ENCODE results near the gene SHTN1.

SHTN1 gene

GRCh38 chr10:116985611-116986010, 19.4 kb downstream of the SHTN1 start:
- DNase-seq (ENCODE audit: low spot score): no peak

DNA sequence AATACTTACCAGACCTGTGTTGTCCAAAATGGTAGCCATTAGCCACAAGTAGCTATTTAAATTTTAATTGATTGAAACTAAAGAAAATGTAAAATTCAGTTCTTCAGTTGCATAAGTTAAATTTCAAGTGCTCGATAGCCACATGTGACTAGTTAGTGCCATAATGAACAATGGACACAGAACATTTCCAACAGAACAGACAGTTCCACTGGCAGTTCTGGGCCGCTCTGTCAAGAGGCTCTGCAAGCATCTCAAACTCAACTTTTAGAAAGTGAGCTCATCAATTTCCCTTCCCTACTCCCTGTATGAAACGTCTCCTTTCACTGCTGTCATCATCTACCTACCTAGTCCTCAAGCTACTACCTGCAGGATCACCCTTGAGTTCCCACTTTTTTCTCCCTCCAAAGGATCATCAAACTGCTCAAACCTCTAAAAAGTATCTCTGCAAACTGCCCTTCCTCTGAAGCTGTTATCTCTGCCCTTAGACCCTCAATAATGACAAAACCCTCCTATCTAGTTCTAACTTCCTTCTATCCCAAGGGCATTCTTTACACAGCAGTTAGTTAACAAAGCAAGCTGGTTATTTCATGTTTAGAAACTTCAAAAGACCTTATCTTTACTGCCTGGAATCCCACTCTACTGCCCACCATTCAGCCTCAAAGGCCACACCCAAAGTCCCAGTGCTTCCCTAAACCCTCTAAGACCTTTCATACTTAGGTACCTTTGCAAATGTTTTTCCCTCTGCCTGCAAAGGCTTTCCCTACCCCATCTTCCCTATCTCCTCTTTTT, 20.6 kb downstream of the SHTN1 start:
- no peak for DNase-seq (ENCODE audit: low spot score)

- DNase-seq (ENCODE audit: low spot score): no peak
Observed at GRCh38 chr10:116980041-116980440, 24.9 kb downstream of the SHTN1 start.

GRCh38 chr10:116978901-116979300, 26.1 kb downstream of the SHTN1 start:
- DNase-seq (ENCODE audit: low spot score): no peak

DNA sequence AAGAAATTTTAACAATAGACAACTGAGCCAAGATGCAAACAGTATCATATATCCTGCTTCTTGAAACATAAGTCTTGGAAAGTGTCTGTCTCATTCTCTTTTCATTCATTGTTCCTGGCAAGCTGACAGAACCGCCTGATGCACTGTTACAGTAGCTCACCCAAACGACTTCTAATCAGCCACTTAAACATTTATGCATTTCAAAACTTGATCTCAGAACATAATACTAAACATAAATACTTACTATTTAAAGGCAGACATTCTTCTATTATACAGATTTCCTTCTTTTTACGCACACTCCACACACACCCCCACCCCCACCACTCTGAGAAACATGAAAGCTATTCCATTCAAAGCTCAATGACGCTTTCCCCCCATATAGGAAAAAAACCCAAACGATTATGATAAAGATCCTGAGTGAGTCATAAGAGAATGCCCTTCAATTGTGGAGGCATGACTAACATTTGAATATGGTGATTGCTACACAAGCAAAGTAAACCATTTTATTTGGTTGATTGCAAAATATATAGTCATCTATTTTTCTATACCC, 30.5 kb downstream of the SHTN1 start:
- no peak for DNase-seq (ENCODE audit: low spot score)

DNA sequence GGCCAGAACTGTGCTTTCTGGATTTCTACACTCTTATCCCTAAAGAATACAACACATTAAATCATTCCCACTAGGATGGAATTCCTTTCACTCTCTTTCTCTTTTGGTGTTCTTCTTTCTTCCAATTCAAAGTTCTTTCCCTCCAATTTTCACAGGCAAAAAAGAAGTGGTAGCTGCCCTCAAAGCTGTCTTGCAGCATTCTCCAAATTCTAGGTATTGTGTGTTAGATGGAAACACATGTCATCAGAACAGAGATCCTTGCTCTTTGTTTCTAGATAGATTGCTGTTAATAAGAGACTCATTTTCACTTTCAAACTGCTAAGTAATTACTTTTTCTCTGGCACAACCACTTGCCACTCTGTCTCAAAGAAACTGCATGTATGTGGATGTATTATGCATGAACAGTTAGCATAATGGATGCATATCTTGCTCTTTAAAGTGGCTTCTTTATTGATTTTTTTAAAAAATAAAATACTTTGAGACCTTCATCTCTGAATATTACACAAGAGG, 31.0 kb downstream of the SHTN1 start:
- no peak for DNase-seq (ENCODE audit: low spot score)

DNA sequence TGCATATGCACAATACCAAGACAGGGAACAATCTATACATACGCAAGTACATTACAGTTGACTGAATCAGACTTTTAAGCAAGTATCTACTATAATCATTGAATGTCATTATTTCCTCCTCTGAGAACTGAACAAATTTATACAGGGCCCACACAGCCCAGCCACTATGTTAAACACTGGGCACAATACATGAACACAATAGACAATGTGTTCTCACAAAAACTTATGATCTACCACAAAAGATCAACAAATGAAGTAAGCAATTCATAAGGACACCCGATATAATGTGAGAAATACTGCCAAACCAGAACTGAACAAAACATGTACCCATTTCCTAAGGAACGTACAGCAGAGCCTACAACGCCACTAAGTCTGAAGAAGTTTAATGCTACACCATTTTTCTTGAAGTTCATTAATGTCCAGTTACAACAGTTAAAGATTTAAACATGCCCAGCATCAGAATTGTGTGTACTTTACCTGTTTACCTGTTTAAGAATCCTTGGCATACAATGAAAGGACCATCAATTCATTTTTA, 31.5 kb downstream of the SHTN1 start:
- no peak for DNase-seq (ENCODE audit: low spot score)

- DNase-seq (ENCODE audit: low spot score): no peak
Observed at GRCh38 chr10:116972131-116972530, 32.9 kb downstream of the SHTN1 start.

DNA sequence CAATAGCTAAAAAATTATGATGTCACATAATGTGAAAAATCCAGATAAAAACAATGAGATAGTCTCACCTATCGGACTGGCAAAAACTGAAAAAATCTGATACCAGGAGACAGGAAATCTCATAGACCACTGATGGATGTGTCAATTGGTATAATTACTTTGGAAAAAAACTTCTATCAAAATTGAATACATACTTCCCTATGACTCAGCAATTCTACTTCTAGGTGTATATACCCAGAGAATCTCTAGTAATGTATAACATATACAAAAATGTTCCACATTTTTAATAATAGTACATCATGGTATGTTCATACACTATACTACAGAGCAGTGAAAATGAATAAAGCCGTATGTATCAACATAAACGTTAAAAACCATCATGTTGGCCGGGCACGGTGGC, 34.9 kb downstream of the SHTN1 start:
- no peak for DNase-seq (ENCODE audit: low spot score)

DNA sequence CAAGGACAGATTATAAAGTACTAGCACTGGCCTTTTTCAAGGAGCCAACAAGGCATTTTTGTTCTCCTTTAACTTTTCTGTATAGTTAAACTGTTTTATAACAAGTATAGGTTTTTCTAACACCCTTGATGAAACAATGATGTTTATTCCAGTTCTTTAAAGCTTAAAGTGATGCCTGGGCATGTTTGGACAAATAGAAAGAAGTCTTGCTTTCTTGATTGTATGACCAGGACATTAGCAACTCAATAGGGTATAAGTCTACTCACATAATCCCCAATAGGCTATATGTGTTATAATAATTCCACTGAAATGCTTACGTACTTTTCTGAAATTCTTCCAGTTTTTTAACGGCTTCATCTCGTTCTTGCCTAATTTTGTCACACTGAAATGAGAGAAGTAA, 36.7 kb downstream of the SHTN1 start:
- DNase-seq (ENCODE audit: low spot score): no peak

GRCh38 chr10:116961406-116962251, 43.4 kb downstream of the SHTN1 start:
- no peak for DNase-seq (ENCODE audit: low spot score)

DNA sequence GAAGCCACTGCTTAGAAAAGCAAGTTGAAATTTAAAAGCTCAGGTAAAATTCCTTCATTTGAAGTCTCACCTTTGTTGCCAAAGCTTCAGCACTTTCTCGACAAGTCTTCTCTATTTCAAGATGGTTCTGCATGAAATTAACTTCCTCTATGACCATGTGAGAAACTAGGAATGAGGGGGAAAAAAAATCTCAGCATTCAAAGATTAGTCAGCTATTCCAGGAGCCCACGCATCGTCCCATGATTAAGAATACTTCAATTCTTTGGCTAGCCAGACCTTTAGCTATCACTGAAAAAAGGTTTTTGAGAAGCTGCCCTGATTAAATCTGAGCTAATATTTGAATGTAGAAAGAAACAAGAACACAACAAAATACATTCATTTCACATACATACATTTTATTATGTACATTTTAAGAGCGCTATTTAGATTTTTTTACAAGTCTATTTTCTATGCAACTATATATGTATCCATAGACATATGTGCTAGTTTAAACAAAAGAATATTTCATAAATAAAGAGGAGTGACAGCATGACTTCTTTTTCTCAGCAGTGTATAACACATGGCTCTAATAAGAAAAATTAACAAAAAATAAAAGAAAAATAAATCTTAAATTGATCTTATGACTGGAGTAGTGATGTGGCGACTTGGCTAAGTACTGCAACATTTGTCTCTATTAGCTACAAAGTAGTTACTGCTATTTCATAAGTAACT, 44.8 kb downstream of the SHTN1 start:
- no peak for DNase-seq (ENCODE audit: low spot score)

DNA sequence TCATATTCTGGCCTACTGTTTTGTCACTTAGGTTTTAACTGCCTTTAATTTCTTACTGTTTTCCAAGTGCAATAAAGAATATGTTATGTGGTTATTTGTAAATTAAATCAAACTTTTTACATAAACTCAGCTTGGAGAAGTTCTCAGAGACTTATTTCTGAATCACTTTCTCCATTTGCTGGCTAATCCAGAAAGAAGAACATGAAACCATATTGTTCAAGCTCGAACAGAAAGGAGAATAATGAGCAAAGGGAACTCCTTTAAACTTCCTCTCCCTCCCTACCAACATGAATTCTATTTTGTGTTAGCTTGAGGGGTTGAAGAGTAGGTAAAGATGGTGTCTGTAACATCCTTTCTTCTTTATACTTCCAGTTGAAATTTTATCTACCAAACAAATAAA, 52.3 kb downstream of the SHTN1 start:
- DNase-seq (ENCODE audit: low spot score): no peak

DNA sequence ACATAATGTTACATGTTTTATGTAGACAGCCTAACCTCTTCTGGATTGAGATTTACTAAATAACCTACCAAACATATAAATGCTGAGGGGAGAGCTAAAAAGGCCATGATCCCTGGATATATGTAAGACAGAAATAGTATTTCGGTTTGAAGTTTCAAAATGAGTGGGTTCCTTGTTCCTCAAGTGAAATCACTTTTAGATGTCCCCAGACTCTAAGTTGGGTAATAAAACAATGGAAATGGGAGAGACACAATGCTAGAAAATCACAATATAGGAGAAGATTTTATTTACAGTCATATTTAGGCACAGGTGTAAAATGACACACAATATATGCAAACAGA, 56.5 kb downstream of the SHTN1 start:
- no peak for DNase-seq (ENCODE audit: low spot score)

GRCh38 chr10:116947841-116948529, 57.0 kb downstream of the SHTN1 start:
- no peak for DNase-seq (ENCODE audit: low spot score)

- DNase-seq (ENCODE audit: low spot score): no peak
Observed at GRCh38 chr10:116944911-116945310, 60.1 kb downstream of the SHTN1 start.

- no peak for DNase-seq (ENCODE audit: low spot score)
Observed at GRCh38 chr10:116931806-116932205, 73.2 kb downstream of the SHTN1 start.

- no peak for DNase-seq (ENCODE audit: low spot score)
Observed at GRCh38 chr10:116926426-116926825, 78.6 kb downstream of the SHTN1 start.

- DNase-seq (ENCODE audit: low spot score): no peak
Observed at GRCh38 chr10:116925056-116925455, 79.9 kb downstream of the SHTN1 start.

DNA sequence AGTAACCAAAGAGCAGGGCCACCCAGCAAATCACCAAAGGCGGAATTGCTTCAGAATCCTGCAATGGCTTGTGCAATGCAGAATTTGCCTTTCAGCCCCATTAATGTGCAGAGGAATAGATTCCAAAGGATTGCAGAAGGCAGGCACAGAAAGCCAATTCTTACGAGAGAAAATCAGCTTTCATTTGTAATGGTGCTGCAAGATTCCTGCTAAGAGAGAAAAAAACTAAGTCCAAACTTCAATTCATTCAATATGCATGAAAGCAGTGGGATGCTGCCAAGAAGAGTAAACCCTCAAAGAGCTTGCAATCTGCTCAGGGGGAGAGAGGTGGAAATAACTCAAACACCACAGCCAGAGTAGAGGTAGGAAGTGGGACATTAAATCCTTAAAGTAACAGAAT, 85.3 kb downstream of the SHTN1 start:
- DNase-seq (ENCODE audit: low spot score): no peak

DNA sequence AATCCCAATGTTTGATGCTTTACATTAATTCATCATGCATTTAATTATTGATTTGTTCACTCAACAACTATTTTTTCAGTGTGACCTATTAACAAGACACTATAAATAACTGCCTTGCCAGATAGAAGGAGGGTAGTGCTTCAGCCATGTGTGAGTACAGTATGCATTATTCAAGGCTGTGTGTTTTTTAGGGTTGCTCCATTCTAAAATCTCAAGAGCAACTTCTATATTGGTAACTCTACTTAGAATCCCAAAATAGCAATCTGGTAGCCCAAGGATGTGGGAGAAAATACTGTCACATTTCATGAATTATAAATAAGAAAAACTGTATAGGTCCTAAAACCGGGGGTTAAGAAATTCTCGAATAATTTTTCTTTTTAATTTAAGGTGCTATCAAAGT, 85.8 kb downstream of the SHTN1 start:
- DNase-seq (ENCODE audit: low spot score): no peak

Data from SK-N-DZ (cell line).